Activated T-cell treated with anti-CD3 and anti-CD28 coated beads, Interleukin-2, amount 50 U/mL, for 4 hours (primary cell): ENCODE results near the gene NECTIN2. TPM values are rescaled to one million over a fixed set of nuclear protein-coding genes. Genes with fewer than 3 reads are reported as not detected.
"Not testable (repeated sequence)": the region's sequence is repeated elsewhere in the genome, so short reads cannot be mapped to it uniquely, and the experiment has no call there.

Source experiments
- ATAC-seq, 2 donors: fragments of 200-7000 bp; cut with Tn5 transposase; one replicate each; pipeline ENCODE4 v1.10.0; 2021
- DNase-seq: peaks from one replicate; pipeline ENCODE4 v3.0.0-alpha.2; 2020
- H3K27me3 Mint-ChIP-seq: one replicate; pipeline ENCODE4 v1.8.0; 2021; ENCODE audit warnings: low read depth, mixed read lengths
- H3K36me3 Mint-ChIP-seq: one replicate; pipeline ENCODE4 v1.8.0; 2022; ENCODE audit warnings: mixed read lengths; ENCODE audit not compliant: insufficient read depth
- H3K4me1 Mint-ChIP-seq: one replicate; pipeline ENCODE4 v1.8.0; 2021; ENCODE audit warnings: low read depth, mixed read lengths
- H3K4me3 Mint-ChIP-seq: one replicate; pipeline ENCODE4 v1.8.0; 2021; ENCODE audit warnings: mild to moderate bottlenecking, moderate library complexity, mixed read lengths
- H3K9me3 Mint-ChIP-seq: one replicate; pipeline ENCODE4 v1.8.0; 2021; ENCODE audit warnings: mixed read lengths
- total RNA-seq, 3 donors: library from RNA; stranded (reverse); gene quantifications; one replicate each; pipeline ENCODE4 v1.2.1, GENCODE V29; 2021

The NECTIN2 gene
- total RNA-seq, 3 donors from 2014 or later = 0.66 to 1.4 (median 1.3) TPM

DNA sequence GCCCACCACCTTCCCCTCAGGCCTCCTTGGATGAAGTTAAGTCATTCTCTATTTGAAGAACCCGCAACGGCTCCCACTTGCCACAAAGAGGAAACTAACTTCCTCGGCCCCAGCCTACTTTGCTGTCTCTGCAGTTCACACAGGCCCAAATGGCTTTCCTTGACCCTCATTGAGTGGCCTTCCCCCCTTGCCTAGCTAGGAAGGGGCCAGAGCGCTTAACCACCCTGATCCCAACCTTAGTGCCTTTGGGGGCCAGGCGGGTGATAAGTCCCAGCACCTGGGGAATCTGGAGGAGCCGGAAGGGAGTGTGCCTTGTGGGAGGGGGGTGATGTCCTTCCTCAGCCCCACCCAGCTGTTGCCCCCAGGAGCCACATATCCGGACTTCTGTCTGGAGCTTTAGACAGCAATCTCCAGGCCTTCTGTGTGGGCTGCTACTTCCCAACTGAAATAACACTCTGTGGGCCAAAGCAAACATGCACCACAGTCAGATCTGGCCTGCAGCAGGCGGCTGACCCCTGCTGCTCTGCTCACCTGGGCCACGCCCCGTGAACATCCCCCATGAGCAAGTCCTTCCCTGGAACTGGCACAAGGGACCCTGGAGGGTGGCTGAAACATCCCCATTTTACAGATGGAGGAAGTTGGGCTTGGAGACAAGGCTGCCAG lies 10.5 kb downstream of the NECTIN2 start:
- DNase-seq (no peak), ATAC-seq (no peak)
- H3K36me3 Mint-ChIP-seq = no peaks in the 10 kb centered on the region
- no peak overlapping the region for H3K4me3 Mint-ChIP-seq
- peaks cover 6% of the 10 kb centered on the region for H3K27me3 Mint-ChIP-seq
- no peaks in the 10 kb centered on the region for H3K4me1 Mint-ChIP-seq
- H3K9me3 Mint-ChIP-seq = no peaks in the 10 kb centered on the region

GRCh38 chr19:44857837-44858236 lies 11.7 kb downstream of the NECTIN2 start:
- H3K9me3 Mint-ChIP-seq = no peaks in the 10 kb centered on the region
- ATAC-seq (no peak), DNase-seq (no peak)
- no peaks in the 10 kb centered on the region for H3K36me3 Mint-ChIP-seq
- H3K4me3 Mint-ChIP-seq = no peak overlapping the region
- no peaks in the 10 kb centered on the region for H3K4me1 Mint-ChIP-seq
- H3K27me3 Mint-ChIP-seq = peaks cover 7% of the 10 kb centered on the region

DNA sequence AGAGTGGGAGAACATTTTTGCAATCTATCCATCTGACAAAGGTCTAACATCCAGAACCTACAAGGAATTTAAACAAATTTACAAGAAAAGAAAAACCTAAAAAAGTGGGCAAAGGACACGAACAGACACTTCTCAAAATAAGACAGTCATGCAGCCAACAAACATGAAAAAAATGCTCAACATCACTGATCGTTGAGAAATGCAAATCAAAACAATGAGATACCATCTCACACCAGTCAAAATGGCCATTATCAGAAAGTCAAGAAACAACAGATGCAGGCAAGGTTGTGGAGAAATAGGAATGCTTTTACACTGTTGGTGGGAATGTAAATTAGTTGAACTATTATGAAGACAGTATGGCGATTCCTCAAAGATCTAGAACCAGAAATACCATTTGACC lies 15.5 kb downstream of the NECTIN2 start:
- not testable (repeated sequence) for H3K4me1 Mint-ChIP-seq, H3K27me3 Mint-ChIP-seq, ATAC-seq, H3K4me3 Mint-ChIP-seq, DNase-seq, H3K36me3 Mint-ChIP-seq, H3K9me3 Mint-ChIP-seq

GRCh38 chr19:44863990-44864389 lies 17.9 kb downstream of the NECTIN2 start:
- ATAC-seq (no peak), DNase-seq (no peak)
- Mint-ChIP-seq H3K9me3 (no peaks in the 10 kb centered on the region), H3K27me3 (peaks cover 7% of the 10 kb centered on the region), H3K4me1 (no peaks in the 10 kb centered on the region), H3K36me3 (no peaks in the 10 kb centered on the region), H3K4me3 (no peak overlapping the region)

- H3K4me3 Mint-ChIP-seq = no peak overlapping the region
- H3K9me3 Mint-ChIP-seq = no peaks in the 10 kb centered on the region
- H3K27me3 Mint-ChIP-seq = peaks cover 5% of the 10 kb centered on the region
- no peak for DNase-seq
- no peak for ATAC-seq
- H3K36me3 Mint-ChIP-seq = no peaks in the 10 kb centered on the region
- no peaks in the 10 kb centered on the region for H3K4me1 Mint-ChIP-seq
Measured at GRCh38 chr19:44865196-44865767, 19.2 kb downstream of the NECTIN2 start.

DNA sequence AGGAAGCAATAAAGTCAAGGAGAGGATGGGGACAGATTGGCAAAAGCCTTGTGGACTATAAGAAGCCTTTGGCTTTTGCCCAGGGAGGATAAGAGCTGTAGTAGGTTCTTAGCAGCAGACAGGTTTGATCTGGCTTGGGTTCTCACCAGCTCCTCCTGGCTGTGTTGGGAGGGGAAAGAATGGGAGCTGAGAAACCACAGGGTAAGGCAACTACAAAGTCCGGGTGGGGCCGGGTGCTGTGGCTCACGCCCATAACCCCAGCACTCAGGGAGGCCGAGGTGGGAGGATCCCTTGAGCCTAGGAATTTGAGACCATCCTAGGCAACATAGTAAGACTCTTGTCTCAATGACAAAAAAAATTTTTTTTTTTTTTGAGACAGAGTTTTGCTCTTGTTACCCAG lies 20.6 kb downstream of the NECTIN2 start:
- no peak for ATAC-seq
- H3K4me1 Mint-ChIP-seq = no peaks in the 10 kb centered on the region
- peaks cover under 1% of the 10 kb centered on the region for H3K27me3 Mint-ChIP-seq
- no peaks in the 10 kb centered on the region for H3K9me3 Mint-ChIP-seq
- DNase-seq = no peak
- H3K4me3 Mint-ChIP-seq = no peak overlapping the region
- no peaks in the 10 kb centered on the region for H3K36me3 Mint-ChIP-seq

DNA sequence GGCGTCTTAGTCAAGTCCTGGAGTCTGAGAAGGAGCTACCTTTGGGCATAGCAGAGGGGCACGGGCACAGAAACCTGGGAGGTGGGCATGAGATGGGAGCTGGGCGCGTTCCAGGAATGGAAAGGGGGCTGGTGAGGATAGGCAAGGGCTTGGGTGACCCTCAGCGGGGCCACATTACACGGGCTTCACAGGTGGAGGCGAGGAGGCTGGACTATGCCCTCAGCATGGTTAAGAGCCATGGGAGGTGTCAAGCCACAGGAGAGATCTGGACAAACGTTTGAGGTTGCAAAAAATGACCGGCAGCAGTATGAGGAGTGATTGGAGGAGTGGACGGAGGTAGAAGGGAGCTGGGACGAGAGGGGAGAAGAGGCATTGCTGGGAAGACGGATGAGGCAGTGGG lies 21.5 kb downstream of the NECTIN2 start:
- H3K27me3 Mint-ChIP-seq = no peaks in the 10 kb centered on the region
- ATAC-seq (no peak), DNase-seq (no peak)
- no peak overlapping the region for H3K4me3 Mint-ChIP-seq
- H3K4me1 Mint-ChIP-seq = no peaks in the 10 kb centered on the region
- no peaks in the 10 kb centered on the region for H3K36me3 Mint-ChIP-seq
- no peaks in the 10 kb centered on the region for H3K9me3 Mint-ChIP-seq

GRCh38 chr19:44869733-44870470 lies 23.8 kb downstream of the NECTIN2 start:
- H3K4me3 Mint-ChIP-seq = no peak overlapping the region
- DNase-seq (no peak), ATAC-seq (no peak)
- no peaks in the 10 kb centered on the region for H3K4me1 Mint-ChIP-seq
- H3K36me3 Mint-ChIP-seq = no peaks in the 10 kb centered on the region
- H3K9me3 Mint-ChIP-seq = no peaks in the 10 kb centered on the region
- H3K27me3 Mint-ChIP-seq = no peaks in the 10 kb centered on the region

DNA sequence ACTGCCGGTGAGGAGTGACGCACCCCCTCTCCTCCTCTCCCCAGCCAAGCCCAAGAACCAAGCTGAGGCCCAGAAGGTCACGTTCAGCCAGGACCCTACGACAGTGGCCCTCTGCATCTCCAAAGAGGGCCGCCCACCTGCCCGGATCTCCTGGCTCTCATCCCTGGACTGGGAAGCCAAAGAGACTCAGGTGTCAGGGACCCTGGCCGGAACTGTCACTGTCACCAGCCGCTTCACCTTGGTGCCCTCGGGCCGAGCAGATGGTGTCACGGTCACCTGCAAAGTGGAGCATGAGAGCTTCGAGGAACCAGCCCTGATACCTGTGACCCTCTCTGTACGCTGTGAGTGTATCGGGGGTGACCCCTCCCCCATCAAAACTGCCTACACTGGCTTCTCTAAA lies 25.7 kb downstream of the NECTIN2 start:
- no peak for ATAC-seq

DNA sequence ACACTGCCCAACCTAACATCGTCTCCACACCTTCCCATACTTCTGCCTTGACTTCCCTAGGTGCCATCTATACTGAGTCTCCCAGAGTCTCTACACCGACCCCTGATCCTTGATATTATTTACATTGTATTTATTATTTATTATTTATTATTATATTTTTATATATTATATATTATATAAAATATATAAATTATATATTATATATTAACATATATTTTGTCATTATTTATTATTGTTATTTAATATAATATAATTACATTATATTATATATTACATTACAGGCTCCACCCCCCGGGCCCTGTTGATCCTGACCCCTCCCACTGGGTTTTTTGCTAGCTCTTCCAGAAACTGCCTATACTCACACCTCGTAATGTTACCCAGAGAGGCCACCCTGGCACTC lies 26.6 kb downstream of the NECTIN2 start:
- Mint-ChIP-seq H3K4me1 (peaks cover 4% of the 10 kb centered on the region), H3K36me3 (no peaks in the 10 kb centered on the region), H3K9me3 (no peaks in the 10 kb centered on the region), H3K4me3 (no peak overlapping the region), H3K27me3 (no peaks in the 10 kb centered on the region)
- DNase-seq (no peak), ATAC-seq (no peak)

More for the DNA sequence above, 25.7 kb downstream of the NECTIN2 start:
- DNase-seq = no peak
- Mint-ChIP-seq H3K9me3 (no peaks in the 10 kb centered on the region), H3K27me3 (no peaks in the 10 kb centered on the region), H3K36me3 (no peaks in the 10 kb centered on the region), H3K4me3 (no peak overlapping the region), H3K4me1 (peaks cover under 1% of the 10 kb centered on the region)

DNA sequence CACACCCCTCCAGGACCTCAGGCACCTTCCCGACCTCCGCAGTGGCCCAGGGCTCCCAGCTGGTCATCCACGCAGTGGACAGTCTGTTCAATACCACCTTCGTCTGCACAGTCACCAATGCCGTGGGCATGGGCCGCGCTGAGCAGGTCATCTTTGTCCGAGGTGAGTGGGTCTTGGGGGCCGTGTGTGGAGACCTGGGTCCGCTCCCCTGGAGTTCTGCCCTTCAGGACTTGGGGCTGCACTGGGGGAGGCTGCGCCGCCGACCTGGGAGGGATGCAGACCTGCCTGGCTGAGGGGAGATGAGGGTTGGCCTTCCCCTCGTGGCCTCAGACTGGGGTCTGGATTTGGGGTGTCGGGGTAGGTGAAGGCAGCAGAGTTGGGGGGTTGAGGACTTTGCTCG lies 28.2 kb downstream of the NECTIN2 start:
- Mint-ChIP-seq H3K27me3 (no peaks in the 10 kb centered on the region), H3K4me1 (peaks cover 4% of the 10 kb centered on the region), H3K4me3 (no peak overlapping the region), H3K36me3 (no peaks in the 10 kb centered on the region), H3K9me3 (no peaks in the 10 kb centered on the region)
- ATAC-seq (no peak), DNase-seq (no peak)

DNA sequence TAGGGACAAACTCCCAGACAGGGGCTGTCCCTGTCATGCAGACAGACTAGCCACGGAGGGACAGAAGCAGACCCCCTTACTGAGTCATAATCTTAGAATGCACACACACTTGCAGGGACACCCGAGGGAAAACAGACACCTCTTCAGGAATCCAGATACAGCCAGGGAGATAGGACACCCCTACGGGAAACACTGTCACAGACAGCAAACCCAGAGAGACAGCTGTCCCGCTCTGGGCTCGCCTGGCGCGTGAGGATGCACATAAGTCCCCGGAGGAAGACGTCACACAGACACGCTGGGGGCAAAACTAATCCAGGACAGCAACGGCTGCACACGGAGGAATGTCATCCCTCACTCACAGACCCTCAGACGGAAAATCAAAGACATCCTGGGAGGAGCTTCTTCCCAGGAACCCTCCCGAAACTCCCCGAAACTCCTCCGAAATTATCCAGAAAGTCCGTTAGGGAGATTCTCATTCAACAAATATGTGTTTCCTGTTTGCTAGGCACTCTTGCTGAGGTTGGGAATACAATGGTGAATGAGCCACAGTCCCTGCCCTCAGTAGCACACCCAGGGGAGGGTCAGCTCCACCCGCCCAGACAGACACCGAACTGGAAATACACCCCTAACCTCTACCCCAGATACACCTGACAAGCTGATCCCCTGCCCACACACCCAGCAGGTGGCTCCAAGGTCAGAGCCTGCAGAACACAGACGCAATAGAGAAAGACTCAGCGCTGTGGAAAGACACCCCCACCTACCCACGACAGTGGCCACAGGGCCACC lies 29.8 kb downstream of the NECTIN2 start:
- Mint-ChIP-seq H3K9me3 (no peaks in the 10 kb centered on the region), H3K4me1 (peaks cover 4% of the 10 kb centered on the region), H3K4me3 (no peak overlapping the region), H3K36me3 (no peaks in the 10 kb centered on the region), H3K27me3 (no peaks in the 10 kb centered on the region)
- no peak for DNase-seq
- no peak for ATAC-seq

- H3K27me3 Mint-ChIP-seq = peaks cover 1% of the 10 kb centered on the region
- no peaks in the 10 kb centered on the region for H3K9me3 Mint-ChIP-seq
- peaks cover 4% of the 10 kb centered on the region for H3K4me1 Mint-ChIP-seq
- no peaks in the 10 kb centered on the region for H3K36me3 Mint-ChIP-seq
- DNase-seq (no peak), ATAC-seq (no peak)
- H3K4me3 Mint-ChIP-seq = no peak overlapping the region
Measured at GRCh38 chr19:44876930-44877535, 30.9 kb downstream of the NECTIN2 start.
